Umbilical cord (tissue), 2 donors: ENCODE results near the gene SLC36A4. TPM values are rescaled to one million over a fixed set of nuclear protein-coding genes. Genes with fewer than 3 reads are reported as not detected.
A peak's percentile ranks its signal among the peaks of the same experiment; 100 is the strongest.
"Not testable (repeated sequence)": the region's sequence is repeated elsewhere in the genome, so short reads cannot be mapped to it uniquely, and the experiment has no call there.

Source experiments
- DNase-seq: peaks from one replicate; pipeline ENCODE4 v3.0.0-alpha.2; 2015; ENCODE audit warnings: low spot score
- total RNA-seq: library from RNA; depleted of rRNA; stranded (reverse); fragments of >200 nt; gene quantifications from one replicate; pipeline ENCODE4 v1.2.3, GENCODE V29; 2014; ENCODE audit warnings: low replicate concordance; ENCODE audit not compliant: insufficient read depth

The SLC36A4 gene
- 32.0 TPM for total RNA-seq

DNA sequence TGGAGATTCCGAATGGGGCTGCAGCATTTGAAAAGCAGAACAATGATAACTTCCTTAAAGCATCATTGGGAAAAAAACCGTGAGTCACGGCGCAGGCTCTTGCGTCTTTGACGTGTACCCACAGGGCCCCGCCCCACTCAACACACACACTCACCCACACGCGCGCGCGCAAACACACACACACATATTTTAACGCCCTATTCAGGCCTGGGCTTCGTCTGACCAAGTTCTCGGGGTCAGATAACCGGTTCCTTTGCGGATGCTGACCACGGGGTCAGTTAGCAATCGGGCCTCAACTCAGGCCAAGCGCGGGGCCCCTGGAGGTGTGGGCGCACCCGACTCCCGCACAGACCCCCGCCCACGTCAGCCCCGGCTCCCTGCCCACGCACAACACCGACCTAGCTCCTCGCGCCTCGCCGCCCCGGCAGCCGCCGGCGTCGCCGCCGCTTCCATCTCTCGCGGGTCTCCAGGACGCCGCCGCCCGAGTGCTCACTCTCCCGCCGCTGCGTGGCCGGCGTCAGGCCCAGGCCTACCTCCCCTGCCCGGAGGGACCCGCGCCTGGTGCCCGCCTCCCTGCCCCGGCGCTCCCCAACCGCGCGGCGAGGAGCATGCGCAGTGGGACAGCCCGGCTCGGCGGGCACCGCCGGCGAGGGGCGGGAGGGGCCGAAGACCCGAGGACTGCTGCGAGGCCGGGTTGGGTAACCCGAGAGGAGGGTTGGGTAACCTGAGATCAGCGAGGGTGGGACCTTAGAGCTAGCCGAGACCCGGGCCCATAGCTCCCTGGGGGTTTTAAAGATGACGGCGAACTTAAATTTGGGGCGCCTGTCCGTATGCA is at the start of gene SLC36A4:
Gene SLC36A4, minus strand, starts transcription at position 612 of the 835 bp plus-strand sequence. Its CDS starts 159 bp downstream, at position 453.
- peak; percentile 95 for DNase-seq

DNA sequence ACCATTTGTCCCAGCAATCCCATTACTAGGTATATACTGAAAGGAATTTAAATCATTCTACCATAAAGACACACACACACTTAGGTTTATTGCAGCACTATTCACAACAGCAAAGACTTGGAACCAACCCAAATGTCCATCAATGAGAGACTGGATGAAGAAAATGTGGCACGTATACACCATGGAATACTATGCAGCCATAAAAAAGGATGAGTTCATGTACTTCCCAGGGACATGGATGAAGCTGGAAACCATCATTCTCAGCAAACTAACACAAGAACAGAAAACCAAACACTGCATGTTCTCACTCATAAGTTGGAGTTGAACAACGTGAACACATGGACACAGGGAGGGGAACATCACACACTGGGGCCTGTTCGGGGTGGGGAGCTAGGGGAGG is 49.0 kb upstream of the SLC36A4 start:
- not testable (repeated sequence) for DNase-seq

DNA sequence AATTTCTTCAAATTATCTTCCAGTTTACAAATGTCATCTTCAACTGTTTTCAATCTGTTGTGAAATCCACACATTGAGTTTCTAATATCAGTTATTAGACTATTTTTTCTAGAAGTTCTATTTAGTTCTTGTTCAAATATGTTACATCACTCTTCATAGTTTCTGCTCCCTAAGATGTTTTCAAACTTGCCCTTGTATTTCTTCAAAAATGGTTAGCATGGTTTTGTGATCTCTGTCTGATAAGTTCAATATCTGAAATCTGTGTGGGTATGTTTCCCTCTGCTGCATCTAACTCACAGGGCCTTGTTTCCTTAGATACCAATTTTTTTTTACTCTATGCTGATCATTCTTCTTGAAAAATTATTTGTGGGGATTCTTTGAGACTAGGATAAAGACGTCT is 46.2 kb upstream of the SLC36A4 start:
- DNase-seq, result no peak

DNA sequence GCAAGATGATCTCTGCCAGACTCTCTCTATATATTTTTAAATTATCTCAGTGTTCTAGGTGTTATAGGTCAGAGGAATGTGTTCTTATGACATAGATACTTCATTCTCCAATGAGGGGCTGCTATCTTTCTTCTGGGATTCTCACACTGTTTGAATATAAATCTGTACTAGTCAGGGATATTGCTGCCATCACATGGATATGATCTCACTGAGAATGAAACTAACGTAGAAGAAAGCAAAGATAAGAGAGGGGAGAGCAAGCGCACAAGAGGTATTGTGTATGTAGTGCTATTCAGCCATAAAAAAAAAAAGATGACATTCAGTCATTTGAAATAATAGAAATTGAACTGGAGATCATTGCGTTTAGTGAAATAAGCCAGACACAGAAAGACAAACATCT is 42.2 kb upstream of the SLC36A4 start:
- DNase-seq, result no peak

DNA sequence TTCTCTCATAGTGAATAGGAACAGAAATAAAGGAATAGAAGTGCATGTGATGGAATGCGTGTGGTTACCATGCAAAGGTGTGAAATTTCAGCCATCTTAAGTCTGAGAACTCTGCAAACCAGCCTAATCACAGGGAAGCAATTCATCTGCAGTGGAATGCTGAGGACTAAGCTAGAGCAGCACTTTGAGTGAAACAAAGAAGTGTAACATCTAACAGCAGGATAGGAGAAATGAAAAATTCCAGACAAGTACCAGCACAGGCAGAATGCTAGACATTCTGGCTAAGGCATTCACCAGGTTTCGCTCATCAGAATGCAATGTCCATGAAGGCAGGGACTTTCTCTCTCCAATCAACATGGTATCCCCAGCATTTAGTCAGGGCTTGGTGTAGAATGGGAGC is 41.2 kb upstream of the SLC36A4 start:
- DNase-seq, result no peak

DNA sequence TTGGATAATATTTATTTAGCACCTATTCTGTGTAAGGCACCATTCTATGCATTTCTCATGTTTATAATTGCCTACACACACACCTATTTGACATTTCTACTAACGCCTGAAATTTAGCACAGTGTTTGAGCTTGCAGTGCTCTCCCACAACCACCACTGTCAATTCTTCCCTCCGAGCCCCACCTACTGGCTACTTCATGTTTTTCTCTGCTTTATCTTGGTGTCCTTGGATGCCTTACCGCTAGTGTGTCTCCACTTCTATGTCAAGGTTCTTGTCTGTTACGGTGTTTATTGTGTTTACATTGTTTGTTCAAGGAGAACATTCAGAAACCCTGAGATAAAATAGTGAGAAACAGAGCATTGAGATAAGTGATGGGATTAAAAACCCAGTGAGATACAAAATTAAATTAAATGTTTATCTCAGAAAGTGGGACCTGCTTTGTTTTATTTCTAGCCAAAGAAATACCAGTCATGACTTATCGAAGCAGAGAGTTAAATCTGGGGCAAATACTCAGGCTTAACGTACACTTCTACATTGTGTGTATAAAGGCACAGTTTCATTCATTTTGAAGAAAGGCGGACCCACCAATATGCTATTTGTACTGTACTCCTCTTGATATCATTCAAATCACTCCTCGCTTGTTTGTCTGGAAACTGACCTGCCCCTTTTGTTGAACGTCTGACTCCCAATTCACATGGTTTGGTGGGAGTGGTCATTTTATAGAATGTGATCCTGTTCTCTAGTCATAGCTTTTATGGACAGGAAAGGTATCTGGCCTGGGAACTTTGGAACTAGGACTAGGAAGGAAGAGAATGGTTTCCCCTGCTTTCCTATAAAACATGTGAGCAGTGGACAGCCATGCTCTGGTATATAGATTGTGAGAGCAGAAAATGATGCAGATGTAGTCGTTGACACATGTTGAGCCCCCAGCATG is 39.2 kb upstream of the SLC36A4 start:
- DNase-seq, result peak; percentile 44

DNA sequence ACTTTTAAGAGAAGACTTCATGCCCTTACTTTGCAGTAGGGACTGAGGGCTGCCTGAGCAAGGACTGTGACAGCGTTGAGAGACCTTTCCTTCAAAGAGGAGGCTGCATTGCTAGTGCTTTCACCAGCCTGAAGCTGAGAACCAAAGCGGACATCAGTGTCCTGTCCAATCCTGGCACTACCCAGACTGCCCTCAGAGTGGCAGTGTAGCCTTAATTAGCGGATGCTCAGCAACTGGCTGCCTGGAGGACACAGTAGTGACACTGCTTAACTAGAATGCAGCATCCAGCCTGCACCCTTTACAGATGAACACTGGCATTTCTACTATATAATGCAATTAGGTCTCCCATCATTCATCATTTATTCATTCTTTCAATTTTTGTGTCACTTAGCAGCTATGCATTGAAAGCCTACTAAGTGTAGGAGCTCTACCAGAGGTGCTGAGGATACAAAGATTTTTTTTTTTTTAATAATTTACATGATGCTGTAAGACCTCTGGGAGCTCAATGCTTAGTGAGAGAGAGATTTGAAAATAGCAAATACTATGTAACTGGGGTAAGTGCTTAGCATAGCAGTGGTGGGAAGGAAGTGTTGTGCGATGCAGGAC is 36.9 kb upstream of the SLC36A4 start:
- DNase-seq, result peak; percentile 84

DNA sequence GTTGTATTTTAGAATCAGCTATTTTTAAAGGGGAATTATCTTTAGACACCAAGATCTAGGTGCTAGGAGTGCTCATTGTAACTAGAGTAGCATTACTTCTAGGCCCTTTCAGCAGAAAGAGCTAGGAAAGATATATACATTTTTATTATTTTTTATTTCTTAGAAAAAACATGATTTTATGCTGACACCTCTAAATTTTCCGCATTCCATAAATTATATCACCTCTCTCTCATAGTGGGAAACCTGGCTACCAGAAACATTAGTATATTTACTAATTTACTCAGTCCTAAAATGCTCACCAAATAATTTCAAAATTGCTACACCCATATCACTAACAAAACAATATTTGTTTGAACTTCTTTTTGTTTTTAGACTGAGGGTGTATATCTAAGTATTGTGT is 32.1 kb upstream of the SLC36A4 start:
- no peak for DNase-seq

DNA sequence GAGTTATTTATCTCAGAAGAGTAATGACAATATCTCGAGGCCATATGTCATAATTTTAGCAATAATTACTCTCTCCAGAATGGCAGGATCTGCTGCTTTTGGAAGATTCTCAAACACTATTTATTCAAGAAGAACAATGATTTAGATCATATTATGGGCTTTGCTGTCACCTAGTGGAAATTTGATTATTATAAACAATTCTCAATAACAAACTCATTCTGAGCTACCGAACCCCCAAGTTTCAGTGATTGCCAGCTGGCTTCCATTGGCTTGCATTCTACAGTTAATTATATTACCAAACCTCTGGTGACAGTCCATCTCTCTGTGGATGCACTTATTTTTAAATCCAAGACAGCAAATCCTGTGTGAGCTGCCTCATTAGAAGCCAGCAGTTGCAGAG is 27.9 kb upstream of the SLC36A4 start:
- DNase-seq, result peak; percentile 28

DNA sequence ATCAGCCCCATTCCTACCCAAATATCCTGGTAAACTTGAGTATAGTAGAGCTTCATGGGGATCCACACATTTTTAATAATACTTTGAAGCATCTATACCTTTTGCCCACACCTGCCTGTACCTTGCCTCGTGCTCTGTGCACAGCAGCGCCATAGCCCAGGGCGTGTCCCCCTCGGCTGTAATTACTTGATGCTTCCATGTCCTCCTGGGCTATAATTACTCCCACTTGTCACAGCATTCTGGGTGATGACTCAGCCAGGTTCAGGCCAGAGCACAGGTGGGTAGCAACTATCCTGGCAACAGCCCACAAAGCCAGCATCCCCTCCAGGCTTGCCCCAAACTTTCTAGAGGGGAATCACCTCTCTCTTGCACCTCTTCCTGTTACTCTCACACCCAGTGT is 23.7 kb upstream of the SLC36A4 start:
- no peak for DNase-seq

DNA sequence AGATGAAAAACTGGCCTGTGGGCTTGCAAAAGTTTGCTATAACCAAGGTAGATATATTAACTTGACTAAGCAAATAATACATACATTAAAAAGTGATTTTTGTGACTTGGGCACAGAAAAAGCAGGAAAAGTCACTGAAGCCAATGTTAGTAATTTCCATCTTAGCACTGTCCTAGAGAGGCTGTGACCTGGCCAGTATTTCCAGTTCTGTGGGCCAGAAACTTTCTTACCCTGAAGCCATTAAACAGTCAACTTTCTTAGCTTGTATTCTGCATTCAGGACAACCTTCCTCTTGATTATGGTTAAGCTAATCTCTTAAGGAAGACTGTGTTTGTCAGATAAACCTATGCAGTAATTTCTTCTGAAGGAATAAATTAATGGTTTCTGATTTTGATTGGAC is 22.3 kb upstream of the SLC36A4 start:
- DNase-seq, result no peak

DNA sequence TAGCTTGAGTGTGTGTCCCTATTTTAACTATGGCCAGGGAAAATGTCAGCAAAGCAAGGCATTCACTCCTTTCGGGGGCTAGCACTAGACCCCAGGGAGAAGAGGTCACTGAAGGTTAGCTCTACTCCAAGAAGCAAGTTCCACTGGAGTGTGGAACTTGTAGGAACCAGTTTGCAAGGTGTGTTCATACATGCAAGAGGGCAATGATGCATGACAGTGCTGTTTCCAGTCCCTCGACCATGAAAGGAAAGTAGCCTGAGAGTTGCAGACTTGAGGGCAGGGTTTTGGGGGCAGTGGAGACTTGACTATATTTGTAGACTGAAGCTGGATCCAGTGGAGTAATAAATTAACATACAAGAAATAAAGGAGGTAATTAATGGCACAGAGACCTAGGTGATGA is 21.6 kb upstream of the SLC36A4 start:
- DNase-seq, result no peak

DNA sequence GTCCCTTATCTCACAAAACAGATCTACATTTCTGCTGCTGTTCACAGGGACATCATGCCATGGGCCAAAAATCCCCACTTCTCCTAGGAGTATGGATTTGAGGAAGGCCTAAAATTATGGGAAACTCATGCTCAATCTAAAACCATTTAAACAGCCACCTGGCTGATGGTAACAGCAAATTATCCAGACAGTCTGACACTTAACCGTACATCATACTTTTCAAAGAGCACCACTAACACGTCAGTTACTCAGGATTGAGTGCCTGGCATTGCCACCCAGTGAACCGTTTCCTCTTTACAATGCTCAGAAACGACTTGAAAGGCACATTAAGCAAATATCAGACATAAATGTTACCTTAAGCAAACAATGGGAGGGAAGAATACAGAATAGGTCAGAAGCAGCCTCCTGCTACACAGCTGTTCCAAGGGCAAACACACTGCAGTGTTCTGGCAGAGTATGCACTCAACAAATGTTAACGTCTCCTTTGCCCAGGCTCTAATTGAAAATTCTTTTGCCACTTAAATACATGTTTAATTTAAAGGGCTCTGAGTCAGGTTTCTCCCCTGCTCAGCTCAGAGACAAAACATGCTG is 18.8 kb upstream of the SLC36A4 start:
- no peak for DNase-seq

DNA sequence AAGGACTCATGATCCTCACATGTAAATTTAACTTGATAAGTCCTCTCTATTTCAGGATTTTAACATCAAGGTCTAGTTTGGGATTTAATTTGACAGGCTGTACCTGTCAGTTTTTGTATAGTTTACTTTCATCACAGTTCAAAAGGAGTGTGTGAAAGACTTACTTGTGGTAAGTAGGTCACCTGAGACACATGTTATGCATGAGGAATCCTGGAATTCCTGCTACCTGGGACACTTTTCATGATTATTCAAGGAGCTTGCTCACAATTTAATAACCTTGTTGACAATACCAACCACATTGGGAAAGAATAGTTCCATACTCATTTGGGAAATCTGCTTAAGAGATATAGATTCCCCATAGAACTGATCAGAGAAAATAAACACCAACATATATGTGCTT is 15.8 kb upstream of the SLC36A4 start:
- DNase-seq, result no peak

DNA sequence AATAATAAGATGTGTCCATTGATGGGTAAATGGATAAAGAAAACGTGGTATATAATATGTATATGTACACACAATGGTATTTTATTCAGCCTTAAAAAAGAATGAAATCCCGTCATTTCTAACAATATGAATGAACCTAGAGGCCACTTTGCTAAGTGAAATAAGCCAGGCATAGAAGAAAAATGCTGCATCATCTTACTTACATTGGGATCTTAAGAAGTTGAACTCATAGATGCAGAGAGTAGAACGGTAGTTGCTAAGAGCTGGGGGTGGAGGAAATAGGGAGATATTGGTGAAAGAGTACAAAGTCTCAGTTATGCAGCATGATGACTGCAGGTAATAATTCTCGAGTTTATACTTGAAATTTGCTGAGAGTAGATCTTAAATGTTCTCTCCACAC is 14.3 kb upstream of the SLC36A4 start:
- no peak for DNase-seq

DNA sequence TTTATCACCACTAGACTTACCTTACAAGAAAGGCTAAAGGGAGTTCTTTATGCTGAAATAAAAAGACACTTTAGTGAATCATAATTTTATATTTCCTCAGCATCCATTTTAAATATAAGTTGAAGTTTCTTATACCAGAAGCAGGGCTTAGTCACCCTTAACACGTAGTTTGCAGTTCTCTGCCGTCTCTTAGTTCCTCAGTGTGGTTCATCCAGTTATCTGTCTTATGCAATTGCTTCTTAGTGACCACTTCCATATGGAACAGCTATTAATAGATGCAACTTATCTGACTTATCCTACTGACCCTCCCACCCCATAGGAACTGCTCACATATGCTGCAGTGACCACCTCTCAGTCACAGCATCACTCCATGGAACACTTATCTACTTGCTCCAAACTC is 11.7 kb upstream of the SLC36A4 start:
- DNase-seq, result no peak

DNA sequence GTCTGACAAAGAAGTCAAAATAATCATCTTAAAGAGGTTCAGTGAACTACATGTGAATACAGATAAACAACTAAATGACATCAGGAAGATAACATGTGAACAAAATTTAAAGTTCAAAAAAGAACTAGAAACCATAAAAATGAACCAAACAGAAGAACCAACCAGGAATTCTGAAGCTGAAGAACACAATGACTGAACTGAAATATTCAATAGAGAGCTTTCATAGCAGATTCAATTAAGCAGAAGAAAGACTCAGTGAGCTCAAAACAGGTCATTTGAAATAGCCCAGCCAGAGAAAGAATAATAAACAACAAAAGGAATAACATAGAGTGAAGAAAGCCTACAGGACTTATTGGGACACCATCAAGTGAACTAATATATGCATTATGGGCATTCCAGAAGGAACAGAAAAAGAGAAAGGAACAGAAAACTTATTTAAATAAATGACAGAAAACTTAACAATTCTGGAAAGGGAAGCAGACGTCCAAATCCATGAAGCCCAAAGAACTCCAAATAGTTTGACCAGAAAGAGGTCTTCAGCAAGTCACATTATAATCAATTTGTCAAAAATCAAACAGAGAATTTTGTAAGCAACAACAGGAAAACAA is 11.0 kb upstream of the SLC36A4 start:
- no peak for DNase-seq

DNA sequence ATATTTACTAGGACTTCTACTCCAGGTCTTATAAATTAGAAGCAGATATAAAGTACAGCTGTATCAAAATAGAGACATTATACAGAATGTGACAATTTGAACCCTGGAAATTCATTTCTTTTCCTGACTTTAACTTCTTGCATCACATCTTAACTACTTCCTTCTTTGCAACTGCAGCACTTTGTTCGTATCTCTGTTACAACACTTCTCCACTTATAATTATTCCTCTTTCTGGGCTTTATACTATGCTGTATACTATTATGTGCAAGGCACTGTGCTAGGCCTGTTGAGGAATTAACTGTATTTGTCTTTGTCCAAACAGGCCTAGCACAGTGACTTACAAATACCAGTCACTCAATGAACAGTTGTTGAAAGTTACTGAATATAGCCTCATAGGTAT is 1.8 kb upstream of the SLC36A4 start:
- no peak for DNase-seq

DNA sequence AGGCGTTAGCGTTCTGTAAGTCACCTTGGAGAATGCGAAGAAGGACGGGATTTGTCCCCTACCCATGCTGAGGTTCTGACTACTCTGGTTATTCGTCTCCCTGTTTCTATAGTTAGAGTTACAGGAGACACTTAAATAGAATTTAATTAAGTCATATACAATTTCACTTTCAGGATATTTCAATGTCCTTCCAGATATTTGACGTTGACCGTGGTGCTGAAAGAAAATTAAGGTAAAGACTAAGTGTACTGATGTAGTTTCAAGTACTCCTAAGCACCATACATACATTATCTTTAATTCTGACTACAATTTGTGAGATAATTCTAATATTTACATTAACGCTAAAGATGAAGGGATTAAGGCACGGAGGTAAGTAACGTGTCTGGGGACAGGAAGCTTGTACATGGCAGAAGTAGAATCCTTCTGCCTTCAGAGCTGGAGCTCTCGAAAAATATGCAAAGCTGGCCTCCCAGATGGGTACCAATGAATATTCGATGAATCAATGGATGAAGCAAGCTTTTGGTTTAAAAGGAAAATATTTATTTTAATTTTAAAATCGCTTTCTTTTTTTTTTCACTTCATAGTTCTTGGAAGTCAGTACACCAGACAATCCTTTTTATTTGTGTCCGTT is 539 bp upstream of the SLC36A4 start:
- DNase-seq, result peak; percentile 56

DNA sequence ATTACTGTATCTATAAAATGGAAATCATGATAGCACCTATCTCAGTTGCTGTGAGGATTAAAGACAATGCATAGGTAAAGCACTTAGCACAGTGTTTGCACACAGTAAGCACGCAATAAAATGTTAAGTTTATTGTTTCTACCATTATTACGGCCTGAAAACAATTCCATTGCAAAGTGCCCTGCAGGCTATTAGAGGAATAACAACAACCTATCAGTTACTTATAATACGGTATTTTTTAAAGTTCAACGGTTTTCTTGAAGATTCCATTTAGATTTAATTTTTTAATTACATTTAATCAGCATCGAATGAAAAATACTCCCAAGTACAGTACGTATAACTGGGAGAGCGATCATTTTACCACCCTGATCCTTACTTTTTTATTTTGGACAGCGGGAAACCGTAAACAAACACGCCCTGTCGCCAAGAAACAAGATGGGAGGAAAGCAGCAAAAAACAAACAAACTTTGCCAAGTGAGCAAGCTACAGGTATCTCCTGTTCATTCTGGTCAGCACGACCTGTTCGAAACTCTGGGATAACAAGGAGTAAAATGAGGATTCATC is 893 bp downstream of the SLC36A4 start:
- DNase-seq, result no peak
